PC-9 (cell line): ENCODE measurements around the gene CDX1.

Source experiments
- CTCF ChIP-seq: fragments of 200-600 bp; sonication (generic); conservative IDR thresholded peaks from 2 replicates; pipeline ENCODE4 v1.6.1; 2017; ENCODE audit warnings: mixed run types, antibody characterized with exemption, mild to moderate bottlenecking, moderate library complexity
- EZH2 ChIP-seq: fragments of 200-600 bp; sonication (generic); IDR thresholded peaks from 2 replicates; pipeline ENCODE4 v1.8.0; 2017; ENCODE audit warnings: antibody characterized with exemption, low read depth

- TF ChIP-seq CTCF, result no peak
- TF ChIP-seq EZH2, result no peak
These were observed 64.3 kb downstream of the CDX1 start for GRCh38 chr5:150230842-150231241.
